Endothelial cell (in vitro differentiated cells): ENCODE results near the gene XAGE1B. TPM values are rescaled to one million over a fixed set of nuclear protein-coding genes. Genes with fewer than 3 reads are reported as not detected.
"Not testable (repeated sequence)": the region's sequence is repeated elsewhere in the genome, so short reads cannot be mapped to it uniquely, and the experiment has no call there.

Experiments
- DNase-seq: peaks from one replicate; pipeline ENCODE4 v3.0.0; 2021; ENCODE audit warnings: low spot score
- H3K27ac Mint-ChIP-seq: one replicate; pipeline ENCODE4 v1.8.0; 2021; ENCODE audit warnings: mixed read lengths, inconsistent platforms; ENCODE audit not compliant: unreplicated experiment
- H3K27me3 Mint-ChIP-seq: one replicate; pipeline ENCODE4 v1.8.0; 2021; ENCODE audit warnings: mild to moderate bottlenecking, moderate library complexity, mixed read lengths, inconsistent platforms; ENCODE audit not compliant: unreplicated experiment
- H3K36me3 Mint-ChIP-seq: one replicate; pipeline ENCODE4 v1.8.0; 2021; ENCODE audit warnings: mild to moderate bottlenecking, low read depth, mixed read lengths, inconsistent platforms; ENCODE audit not compliant: unreplicated experiment
- H3K4me1 Mint-ChIP-seq: one replicate; pipeline ENCODE4 v1.8.0; 2021; ENCODE audit warnings: mild to moderate bottlenecking, mixed read lengths, inconsistent platforms; ENCODE audit not compliant: unreplicated experiment
- H3K4me3 Mint-ChIP-seq: one replicate; pipeline ENCODE4 v1.8.0; 2021; ENCODE audit warnings: mild to moderate bottlenecking, mixed read lengths, inconsistent platforms; ENCODE audit not compliant: unreplicated experiment
- H3K9me3 Mint-ChIP-seq: one replicate; pipeline ENCODE4 v1.8.0; 2021; ENCODE audit warnings: mixed read lengths, inconsistent platforms; ENCODE audit not compliant: unreplicated experiment
- total RNA-seq: library from RNA; stranded (reverse); fragmentation: NEBNext Ultra II Directional; extraction: Animal tissue kit (Norgen Biotek cat#: 25700); gene quantifications from one replicate; pipeline ENCODE4 v1.2.1, GENCODE V29; 2021; ENCODE audit not compliant: unreplicated experiment
- TF ChIP-seq, protein P1 (sequence below): fragments of 200-600 bp; sonication (generic); IDR thresholded peaks from one replicate; pipeline ENCODE4 v1.5.0; 2021; ENCODE audit warnings: antibody characterized with exemption; ENCODE audit not compliant: unreplicated experiment

Gene XAGE1B
- total RNA-seq, 1 donor from 2014 or later = not detected

DNA sequence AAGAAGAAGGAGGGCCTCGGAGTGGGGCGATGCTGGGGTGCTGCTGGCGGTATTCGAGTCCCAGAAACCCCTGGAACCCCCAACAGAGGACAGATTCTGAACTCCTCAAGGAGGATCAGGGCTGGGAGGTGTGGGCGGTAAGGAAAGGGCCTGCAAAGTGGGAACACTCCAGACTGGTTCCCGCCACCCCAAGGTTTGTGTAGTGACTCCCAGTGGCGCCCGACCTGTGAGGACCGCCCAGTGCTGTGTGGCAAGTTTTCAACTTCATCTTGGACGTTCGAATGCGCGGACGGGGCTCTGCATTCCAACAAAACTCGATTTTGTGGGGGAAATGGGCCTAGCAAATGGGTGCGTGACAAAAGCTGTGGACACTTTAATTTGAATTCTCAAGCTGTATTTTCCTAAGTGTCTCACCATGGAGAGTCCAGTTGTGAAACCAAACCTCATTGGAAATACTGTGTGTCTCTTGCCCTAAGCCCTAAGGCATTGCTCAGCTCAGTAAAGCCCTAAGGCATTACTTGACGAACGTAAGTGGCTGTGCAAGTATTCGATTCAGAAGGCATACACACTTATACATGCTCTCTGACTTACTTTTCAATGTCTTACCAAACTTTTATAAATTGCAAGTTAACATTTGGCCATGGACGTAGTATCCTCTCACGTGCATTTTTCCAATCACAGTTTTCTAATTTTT is 27.4 kb upstream of the XAGE1B start:
- Mint-ChIP-seq H3K36me3 (no peaks in the 10 kb centered on the region), H3K27me3 (no peaks in the 10 kb centered on the region), H3K4me3 (no peak overlapping the region), H3K27ac (no peak overlapping the region), H3K9me3 (no peaks in the 10 kb centered on the region), H3K4me1 (no peaks in the 10 kb centered on the region)
- no peak for DNase-seq
- TF ChIP-seq, protein P1, sequence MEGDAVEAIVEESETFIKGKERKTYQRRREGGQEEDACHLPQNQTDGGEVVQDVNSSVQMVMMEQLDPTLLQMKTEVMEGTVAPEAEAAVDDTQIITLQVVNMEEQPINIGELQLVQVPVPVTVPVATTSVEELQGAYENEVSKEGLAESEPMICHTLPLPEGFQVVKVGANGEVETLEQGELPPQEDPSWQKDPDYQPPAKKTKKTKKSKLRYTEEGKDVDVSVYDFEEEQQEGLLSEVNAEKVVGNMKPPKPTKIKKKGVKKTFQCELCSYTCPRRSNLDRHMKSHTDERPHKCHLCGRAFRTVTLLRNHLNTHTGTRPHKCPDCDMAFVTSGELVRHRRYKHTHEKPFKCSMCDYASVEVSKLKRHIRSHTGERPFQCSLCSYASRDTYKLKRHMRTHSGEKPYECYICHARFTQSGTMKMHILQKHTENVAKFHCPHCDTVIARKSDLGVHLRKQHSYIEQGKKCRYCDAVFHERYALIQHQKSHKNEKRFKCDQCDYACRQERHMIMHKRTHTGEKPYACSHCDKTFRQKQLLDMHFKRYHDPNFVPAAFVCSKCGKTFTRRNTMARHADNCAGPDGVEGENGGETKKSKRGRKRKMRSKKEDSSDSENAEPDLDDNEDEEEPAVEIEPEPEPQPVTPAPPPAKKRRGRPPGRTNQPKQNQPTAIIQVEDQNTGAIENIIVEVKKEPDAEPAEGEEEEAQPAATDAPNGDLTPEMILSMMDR = no peak

DNA sequence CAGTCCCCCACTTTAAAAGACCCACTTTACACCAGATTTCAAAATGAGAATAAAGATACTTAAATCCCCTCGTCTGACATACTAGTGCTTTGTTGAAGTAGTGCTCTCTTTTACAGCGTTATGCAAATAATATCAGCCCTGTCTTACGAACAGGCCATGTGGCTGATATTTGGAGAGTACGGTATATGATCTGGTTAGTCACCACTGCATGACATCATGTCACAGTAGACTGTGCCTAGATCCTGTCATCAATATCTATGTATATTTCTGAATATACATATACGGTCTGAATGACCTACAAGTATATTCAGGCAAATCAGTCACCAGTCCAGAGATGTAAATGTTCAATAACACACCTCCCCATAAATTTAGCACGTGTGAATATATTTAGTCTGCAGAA is 25.4 kb upstream of the XAGE1B start:
- DNase-seq = no peak
- Mint-ChIP-seq H3K36me3 (no peaks in the 10 kb centered on the region), H3K27me3 (no peaks in the 10 kb centered on the region), H3K27ac (no peak overlapping the region), H3K4me3 (no peak overlapping the region), H3K4me1 (no peaks in the 10 kb centered on the region), H3K9me3 (no peaks in the 10 kb centered on the region)
- TF ChIP-seq, protein P1 = no peak

DNA sequence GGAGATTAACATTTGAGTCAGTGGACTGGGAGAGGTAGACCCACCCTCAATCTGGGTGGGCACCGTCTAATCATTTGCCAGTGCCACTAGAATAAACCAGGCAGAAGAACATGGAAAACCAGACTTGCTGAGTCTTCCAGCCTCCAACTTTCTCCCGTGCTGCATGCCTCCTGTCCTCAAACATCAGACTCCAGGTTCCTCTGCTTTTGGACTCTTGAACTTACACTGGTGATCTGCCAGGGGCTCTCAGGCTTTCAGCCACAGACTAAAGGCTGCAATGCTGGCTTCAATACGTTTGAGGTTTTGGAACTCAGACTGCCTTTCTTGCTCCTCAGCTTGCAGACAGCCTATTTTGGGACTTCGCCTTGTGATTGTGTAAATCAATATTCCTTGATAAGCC is 24.2 kb upstream of the XAGE1B start:
- not testable (repeated sequence) for H3K27me3 Mint-ChIP-seq, H3K4me3 Mint-ChIP-seq, DNase-seq, H3K4me1 Mint-ChIP-seq, H3K9me3 Mint-ChIP-seq, H3K36me3 Mint-ChIP-seq, H3K27ac Mint-ChIP-seq

DNA sequence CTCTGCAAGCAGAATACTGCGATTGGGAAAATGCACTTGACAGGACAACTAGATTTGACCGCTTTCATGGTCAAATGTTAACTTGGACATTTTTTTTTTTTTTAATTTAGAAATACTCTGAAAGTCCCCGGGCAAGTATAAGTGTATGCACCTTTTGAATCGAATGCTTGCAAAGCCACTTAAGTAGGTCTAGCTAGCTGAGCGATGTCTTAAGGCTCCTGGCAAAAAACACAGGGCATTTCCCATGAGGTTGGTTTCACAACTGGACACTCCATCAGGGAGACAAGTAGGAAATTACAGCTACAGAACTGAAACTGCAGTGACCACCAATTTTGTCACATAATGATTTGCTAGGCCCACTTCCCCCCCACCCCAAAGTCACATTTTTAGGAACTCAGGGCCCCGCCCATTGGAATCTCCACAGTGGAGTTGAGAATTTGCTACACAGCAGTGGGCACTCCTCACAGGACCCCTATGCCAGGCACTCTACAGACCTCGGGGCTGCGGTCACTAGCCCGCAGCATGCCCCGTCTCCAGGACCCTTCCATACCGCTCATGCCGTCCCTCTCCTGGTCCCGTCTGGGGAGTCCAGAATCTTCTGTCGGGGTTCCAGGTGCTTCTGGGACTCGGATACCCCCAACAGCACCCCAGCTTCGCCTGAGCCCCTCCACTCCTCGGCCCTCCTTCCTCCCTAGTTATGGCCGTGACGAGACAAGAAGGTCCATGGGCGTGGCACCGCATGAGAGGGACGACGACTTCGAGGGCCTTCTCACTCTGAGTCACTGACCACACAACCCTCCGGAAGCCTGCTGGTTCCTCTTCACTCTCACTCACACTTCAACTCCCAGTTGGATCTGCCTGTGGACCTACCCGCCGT is 515 bp downstream of the XAGE1B start:
- DNase-seq, H3K27ac Mint-ChIP-seq, H3K9me3 Mint-ChIP-seq, H3K4me3 Mint-ChIP-seq, H3K4me1 Mint-ChIP-seq, H3K36me3 Mint-ChIP-seq, H3K27me3 Mint-ChIP-seq: not testable (repeated sequence)

DNA sequence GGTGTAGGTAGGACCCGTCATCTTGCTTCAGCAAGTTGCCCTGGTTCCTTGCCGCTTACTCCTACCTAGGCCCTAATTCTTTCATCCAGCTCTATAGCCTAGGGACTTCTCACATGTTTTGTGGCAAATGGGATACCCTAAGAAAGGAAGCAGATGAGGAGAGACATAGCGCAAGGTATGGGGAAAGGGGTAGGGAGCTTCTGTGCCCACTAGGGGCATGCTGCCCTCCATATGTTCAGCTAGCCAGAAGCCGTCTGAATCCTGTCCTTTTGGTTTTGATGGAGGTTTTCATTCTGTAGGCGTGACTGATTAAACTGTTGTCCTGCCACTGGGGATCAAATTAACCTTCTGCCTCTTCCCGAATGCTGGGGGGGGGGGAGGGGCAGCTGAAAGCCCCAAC is 5.7 kb downstream of the XAGE1B start:
- not testable (repeated sequence) for H3K27me3 Mint-ChIP-seq, DNase-seq, H3K27ac Mint-ChIP-seq, H3K9me3 Mint-ChIP-seq, H3K4me1 Mint-ChIP-seq, H3K4me3 Mint-ChIP-seq, H3K36me3 Mint-ChIP-seq

DNA sequence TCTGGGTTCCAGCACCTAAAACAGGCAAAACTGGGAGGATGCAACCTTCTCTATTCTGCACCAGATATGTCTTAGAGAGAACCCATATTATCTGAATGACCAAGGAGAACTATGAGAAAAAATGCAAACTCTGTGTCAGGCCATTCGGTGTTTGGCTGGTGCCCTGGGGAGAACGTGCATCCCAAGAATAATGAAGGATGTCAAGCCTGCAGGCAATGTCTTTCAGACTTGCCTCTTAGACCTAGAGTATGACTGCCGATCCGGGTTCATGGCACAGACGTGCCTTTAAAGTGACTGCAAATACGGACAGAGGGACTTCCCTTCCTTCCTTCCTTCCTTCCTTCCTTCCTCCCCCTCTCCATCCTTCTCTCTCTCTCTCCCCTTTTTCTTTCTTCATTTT is 6.9 kb downstream of the XAGE1B start:
- no peak for DNase-seq
- Mint-ChIP-seq H3K36me3 (no peaks in the 10 kb centered on the region), H3K4me3 (no peak overlapping the region), H3K4me1 (no peaks in the 10 kb centered on the region), H3K27me3 (no peaks in the 10 kb centered on the region), H3K9me3 (no peaks in the 10 kb centered on the region), H3K27ac (no peak overlapping the region)
- TF ChIP-seq, protein P1 = no peak
